Activated naive CD4-positive, alpha-beta T cell (primary cell): ENCODE results near the gene LY6G6F.

Source experiments
- DNase-seq, 4 experiments: peaks; one replicate each; lab custom pipeline; 2025; lab: John Stamatoyannopoulos, UW

Gene LY6G6F, protein sequence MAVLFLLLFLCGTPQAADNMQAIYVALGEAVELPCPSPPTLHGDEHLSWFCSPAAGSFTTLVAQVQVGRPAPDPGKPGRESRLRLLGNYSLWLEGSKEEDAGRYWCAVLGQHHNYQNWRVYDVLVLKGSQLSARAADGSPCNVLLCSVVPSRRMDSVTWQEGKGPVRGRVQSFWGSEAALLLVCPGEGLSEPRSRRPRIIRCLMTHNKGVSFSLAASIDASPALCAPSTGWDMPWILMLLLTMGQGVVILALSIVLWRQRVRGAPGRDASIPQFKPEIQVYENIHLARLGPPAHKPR

DNA sequence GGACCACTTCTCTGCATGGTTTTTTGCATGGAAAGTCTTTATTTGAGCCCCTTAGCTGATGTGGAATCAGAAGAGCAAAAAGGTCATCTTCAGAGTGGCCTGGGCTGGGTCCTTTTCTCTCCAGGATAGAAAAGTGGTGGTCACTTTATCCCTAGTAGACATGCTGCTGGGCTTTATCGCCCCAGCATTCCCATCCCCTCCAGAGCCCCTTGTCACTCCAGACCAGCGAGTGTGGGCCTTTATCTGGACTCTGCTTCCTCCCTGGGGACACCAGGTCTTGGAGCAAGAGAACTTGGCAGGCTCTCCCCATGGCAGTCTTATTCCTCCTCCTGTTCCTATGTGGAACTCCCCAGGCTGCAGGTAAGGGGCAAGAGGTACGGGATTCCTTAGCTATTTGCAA lies at the start of gene LY6G6F:
LY6G6F (plus strand) TSS at position 268 of the 400 bp plus-strand sequence; CDS start at position 309, 41 bp downstream.
- no peak for DNase-seq

DNA sequence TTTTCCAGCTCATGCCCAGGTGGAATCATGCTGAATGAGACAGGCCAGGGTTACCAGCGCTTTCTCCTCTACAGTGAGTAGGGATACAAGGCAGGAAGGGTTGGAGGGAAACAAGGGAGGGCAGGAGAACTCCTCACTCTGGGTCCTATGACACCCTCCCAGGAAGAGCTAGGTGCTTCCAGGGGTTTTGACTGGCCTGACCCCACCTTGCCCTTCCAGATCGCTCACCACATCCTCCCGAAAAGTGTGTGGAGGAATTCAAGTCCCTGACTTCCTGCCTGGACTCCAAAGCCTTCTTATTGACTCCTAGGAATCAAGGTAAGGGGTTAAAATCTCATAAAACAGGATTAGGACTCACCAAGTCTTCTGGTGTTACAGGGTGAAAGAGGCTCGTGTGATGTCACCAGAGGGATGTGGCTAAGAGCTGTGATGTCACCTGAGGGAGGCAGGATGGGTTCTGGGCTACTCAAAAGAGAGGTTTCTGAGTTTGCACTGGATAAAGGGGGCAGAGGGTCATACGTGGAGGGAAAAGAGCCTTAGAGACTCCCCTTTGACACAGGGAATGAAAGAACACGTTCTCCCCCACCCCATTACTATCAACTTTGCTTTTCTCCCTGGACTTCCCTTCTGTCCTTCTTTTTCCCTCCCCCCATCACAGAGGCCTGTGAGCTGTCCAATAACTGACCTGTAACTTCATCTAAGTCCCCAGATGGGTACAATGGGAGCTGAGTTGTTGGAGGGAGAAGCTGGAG lies 49.1 kb upstream of the LY6G6F start:
- DNase-seq: no peak

DNA sequence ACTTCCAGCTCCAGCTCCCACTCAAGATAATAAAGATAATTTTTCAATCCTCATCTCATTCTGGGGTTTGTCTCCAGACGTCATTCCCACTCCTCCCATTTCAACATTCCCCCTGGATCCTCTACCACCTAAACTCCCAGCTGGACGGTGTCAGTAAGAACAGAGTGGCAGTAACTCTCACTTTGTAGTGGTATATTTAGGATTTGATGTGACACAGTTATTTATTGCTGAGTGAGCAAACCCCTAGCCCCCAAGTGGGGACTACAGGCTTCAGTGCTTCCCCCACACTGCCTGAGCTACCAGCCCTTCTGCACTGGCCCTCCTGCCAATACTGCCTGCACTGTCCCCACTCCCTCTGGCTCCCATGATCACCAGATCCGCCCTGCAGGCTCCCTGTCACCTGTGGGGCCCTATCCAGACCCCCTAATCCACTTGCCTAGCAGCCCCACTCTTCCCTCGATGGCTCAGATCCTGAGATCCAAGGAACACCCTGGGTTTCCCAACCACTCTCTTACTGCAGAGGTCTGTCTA lies 48.4 kb upstream of the LY6G6F start:
- no peak for DNase-seq

DNA sequence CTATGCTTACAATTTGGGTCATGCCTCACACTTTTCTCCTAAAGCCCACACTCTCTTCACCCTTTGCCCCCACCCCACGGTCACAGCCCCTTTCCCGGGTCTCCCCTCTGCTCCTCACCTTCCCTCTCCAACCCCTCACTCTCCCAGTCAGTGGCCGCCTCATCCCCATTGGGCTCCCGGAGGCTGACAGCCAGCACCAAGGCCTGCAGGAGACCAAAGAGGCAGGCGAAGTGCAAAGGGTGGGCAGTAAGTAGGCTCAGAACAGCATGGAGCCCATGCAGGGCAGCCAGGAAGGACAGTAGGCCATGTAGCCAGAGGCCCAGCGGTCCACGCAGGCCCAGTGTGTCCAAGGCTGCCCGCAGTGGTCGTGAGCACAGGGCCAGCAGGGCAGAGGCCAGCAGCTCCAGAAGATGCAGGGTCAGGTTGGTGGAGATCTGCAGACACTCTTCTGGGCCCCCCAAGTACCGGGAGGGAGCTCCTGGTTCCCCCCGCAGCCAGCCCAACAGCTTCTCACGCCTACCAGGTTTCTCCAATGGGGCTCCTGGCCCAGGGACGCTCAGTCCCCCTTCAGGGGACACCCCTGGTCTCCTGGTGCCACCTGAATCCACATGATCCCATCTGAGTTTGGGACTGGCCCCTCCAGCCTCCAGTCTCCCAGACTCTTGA lies 47.5 kb upstream of the LY6G6F start:
- no peak for DNase-seq

DNA sequence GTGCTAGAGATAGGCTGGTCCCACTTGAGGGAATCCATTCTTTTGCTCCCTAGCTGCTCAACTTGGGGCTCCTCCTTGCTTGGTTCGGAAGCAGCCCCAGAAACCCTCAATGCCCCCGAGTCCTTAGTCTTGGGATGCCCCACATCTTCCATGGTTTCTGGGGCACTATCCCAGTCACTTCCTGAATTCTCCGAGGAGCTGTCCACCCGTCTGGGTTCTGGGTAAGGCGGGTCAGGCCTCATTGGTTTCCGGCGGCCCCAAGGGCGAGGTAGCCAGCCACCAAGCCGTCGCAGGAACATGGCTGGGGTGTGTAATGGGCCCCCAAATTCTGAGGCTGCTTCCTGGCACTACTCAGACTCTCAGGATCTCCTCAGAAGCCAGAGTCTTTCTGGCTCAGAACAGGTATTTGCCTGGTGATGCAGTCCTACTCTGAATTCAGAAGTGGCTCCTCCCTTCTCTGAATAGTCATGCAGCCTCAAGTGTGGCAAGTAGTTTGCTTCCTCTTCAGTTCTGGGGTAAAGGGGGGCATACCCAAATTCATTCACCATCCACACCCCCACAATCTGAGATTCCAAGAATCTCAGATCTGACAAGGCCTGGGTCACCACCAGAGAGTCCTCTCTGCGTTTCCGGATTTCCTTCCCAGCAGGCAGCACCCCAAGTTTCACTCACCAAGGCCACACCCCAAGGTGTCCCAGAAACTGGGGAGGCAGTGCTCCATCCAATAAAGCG lies 46.9 kb upstream of the LY6G6F start:
- no peak for DNase-seq

DNA sequence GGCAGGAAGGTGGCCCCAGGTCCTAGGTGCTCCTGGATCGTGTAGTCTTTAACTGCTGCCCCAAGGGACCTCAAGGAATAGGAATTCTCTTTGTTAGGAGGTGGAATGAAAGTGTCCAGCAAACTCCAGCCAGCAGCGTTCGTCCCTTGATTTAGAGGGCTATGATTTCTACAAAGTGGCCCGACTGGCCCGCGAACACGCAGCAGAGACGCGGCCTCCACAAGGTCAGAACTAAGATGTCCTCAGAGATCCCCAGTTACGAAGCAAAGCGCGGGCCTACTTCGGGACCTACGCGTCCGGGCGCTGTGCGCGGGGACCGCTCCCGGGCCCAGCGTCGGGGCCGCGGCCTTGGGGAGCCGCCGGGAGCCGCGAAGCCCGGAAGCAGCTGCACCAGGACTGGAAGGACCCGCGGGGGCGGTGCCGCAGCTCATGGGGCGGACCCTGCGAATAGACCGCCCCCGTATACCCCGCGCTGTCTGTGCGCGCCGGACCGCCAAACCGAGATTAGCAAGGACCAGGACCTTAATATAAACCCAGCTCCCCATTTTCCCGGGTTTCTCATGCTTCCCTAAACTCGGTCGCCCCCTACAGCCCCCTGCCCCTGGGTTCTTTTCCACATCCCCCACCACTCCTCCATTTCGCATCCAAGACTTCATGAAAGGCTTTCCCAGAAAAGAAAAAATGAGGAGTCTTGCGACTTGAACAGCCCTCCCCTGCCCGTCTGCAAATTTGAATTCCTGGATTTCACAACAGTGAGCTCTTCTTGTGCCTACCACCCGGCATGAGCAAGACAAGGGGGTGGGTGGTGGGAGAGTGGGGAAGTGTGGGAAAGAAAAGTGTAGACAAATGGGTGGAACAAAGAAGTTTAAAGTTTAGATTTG lies 46.0 kb upstream of the LY6G6F start, which contains the start of gene C6orf47:
C6orf47 (minus strand) TSS at position 398 of the 881 bp plus-strand sequence. CDS start 831 bp downstream, outside the sequence.
- DNase-seq: peak; percentile 13 to 64 (median 25)

DNA sequence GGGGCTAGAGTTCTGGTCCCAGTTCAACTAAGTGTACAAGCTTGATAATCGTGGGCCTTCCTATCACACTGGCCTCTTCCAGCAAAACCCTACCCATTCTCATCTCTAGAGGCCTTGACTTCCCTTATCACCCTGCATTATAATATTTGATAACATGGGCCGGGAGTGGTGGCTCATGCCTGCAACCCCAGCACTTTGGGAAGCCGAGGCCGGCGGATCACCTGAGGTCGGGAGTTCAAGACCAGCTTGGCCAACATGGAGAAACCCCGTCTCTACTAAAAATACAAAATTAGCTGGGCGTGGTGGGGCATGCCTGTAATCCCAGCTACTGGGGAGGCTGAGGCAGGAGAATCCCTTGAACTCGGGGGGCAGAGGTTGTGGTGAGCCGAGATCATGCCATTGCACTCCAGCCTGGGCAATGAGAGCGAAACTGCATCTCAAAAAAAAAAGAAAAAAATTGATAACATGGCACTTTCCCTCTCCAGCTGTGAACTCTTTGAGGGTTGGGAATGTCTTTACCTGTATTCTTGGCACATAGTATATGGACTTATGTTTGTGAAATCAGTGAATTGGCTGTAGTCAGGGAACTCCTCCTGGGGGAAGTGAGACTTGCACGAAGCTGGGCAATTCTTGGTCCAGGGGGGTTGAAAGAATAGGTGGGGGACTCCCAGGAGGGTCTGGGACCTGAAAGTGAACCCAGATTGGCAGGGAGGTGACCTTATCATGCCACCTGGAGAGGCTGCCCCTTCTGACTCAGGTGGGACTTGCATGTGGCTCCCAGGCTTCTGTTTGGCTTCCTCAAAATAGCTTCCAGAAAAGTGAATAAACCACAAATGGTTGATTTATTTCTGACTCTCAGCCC lies 45.2 kb upstream of the LY6G6F start:
- no peak for DNase-seq

DNA sequence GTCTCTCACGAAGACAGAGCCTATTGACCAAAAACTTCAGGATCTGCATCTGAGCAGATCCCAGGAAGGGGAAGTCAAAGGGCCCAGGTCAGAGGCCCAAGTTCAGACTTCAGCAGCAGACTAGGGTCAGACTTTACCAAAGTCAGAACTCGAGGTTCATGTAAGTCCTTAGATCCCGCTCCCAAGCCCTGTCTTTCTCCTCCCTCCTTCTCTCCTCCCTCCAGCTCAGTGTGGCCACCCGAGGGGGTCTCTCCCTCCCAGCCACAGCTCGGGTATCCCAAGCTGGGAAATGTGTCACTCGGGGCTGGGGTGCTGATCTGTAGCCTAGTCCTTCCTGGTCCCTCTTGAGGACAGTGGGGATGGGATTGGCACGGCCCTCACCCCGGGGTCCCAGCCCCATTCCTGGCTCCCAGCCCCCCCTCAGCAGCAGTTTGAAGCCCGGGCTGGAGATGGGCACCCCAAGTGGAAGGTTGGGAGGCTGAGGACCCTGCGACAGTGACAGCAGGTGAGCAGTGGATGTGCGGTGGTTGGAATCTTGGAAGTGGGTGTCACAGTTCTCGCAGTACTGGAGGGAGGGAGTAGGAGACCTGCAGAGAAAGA lies 44.4 kb upstream of the LY6G6F start:
- no peak for DNase-seq

DNA sequence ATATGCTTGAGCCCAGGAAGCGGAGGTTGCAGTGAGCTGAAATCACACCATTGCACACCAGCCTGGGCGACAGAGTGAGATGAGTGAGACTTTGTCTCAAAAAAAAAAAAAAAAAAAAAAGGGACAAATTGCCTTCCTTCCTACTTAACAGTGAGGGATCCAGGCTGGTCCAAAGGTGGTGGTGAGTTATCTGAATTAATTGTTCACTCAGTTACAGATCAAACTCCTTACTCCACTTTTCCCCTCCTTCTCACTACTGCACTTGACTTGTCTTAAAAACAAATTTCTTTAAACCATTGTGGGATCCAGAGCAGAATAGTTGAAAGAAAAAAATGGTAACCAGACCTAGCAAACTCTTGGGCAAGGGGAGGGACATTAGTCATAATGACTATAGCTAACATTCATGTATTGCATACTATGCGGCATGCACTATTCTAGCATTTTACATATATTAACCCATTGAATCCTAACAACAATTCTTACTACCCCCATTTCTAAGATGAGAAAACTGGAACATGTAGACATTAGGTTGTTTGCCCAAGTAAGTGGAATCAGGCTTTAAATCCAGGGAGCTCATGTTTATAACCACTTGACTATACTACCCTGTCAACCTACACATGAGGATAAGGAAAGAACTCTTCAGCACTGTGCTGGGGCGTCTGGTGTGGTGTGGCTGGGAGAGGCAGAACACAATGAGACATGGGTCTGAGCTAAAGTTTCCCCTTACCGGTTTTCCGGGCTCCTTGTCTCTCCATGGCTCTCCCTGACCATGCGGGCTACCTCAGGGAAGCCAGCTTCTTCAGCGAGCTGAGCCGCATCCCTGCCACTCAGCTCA lies 43.3 kb upstream of the LY6G6F start:
- no peak for DNase-seq

DNA sequence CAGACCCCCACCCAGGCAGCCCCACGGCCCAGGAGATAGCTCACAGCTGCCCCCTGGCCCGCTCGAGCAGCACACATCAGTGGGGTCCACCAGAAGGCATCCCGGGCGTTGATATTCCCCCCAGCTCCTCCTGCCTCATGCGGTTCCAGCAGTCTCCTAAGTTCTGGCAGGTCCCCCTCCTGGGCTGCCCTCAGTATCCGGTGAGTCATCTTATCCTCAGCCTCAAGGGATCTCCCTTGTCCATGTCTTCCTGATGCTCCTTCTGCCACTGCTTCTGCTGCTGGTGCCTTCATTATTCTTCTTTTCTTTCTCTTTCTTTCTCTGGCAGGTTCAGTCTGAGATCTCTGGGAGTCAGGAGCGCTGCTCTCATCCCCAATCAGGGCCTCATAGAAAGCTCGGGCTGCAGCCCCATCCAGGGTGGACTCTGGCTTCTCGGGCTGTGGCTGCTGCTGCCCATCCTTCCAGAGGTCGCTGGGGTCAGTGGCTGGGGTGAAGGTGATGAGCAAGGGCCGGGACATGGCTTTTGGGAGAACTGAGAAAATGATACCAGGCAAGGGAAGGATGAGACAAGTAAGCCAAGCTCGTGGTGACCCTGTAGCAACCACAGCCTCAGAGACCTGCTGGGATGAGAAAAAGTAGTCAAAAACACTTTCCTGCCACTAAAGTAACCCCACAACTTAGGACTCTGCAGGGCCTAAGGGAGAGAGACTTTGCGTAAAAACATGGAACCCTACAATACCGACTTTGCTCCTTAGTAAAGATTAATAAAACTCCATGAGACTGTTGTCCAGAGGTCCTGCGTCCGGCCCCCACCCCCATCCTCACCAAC lies 42.5 kb upstream of the LY6G6F start:
- DNase-seq: no peak

DNA sequence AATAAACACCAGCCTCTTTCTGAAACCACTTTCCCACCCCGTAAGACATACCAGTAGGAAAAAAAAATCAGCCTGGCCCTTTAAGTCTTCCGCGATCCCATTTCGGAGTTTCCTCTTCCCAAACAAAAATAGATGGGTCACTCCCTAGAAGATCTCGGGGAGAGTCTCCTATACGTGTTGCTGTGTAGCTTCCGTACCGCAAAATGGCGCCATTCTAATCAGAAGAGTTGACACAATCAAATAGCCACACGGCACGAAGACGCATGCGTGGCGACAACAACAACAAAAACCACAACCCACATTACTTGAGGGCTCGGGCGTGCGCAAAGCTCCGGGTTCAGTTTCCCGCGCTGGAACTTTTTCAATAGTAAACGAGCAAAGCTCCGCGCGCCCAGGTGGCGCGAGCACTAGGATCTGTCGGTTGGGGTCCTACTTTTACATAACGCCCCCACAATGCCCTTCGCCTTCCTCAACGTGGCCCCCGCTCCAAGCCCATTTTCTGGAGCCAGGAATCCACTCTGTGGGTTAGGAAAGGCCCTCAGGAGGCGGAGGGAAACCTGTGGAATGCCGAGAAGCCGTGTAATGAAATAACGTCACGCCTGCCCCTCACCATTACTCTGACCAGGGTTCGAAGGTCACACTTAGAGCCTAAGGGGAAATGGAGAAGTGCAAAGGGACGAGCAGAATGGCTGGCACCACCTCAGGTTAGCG lies 41.7 kb upstream of the LY6G6F start, which contains the start of gene GPANK1:
GPANK1 (minus strand) TSS at position 208 of the 711 bp plus-strand sequence. CDS start 519 bp downstream, outside the sequence.
- peak; percentile 64 to 82 (median 78) for DNase-seq

DNA sequence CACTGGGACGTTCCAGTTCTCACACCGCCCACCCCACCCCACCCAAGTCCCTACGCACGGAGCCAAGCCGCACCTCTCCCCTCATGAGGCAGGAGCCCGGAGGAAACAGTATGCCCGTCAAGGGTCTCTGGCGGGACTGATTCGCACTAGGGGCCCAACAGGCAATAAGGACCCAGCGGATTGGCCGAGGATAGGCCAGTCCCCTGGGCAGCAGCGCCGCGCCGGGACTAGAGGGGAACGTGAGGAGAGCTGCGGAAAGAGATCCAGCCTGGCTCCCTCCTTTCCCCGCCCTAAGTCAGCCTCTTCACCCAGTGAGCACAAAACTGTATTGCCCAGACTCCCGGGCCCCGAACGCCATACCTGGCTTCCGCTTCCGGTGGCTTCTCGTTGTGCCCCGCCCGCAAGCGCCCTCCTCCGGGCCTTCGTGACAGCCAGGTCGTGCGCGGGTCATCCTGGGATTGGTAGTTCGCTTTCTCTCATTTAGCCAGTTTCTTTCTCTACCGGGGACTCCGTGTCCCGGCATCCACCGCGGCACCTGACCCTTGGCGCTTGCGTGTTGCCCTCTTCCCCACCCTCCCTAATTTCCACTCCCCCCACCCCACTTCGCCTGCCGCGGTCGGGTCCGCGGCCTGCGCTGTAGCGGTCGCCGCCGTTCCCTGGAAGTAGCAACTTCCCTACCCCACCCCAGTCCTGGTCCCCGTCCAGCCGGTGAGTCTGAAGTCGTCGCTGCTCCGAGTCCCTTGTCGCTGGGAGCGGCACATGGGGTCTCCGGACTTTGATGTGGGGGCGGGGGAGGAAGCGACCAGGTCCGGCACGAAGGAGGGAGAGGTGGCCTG lies 40.9 kb upstream of the LY6G6F start, which contains the start of gene CSNK2B:
CSNK2B (plus strand) TSS at position 580 of the 836 bp plus-strand sequence. CDS start 752 bp downstream, outside the sequence.
- DNase-seq: peak; percentile 93 to 97 (median 94)

DNA sequence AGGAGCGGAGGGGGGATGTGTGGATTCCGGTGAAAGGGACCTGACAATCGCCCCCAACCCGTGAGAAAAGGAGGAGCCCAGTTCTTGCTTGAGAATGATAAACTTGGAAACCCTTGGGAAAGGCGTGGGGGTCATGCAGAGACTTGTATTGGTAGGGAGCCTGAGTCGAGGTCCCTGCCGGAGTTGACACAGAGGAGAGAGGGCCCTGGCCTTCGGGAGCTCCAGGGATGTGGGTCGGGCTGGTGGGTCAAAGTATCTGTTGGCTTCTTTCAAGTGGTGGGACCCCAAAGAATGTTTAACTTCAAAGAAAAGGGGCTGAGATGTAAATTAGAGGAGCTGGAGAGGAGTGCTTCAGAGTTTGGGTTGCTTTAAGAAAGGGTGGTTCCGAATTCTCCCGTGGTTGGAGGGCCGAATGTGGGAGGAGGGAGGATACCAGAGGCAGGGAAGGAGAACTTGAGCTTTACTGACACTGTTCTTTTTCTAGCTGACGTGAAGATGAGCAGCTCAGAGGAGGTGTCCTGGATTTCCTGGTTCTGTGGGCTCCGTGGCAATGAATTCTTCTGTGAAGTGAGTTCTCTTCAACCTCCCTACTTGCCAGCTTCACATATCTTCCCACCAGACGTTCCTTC lies 40.2 kb upstream of the LY6G6F start:
- no peak for DNase-seq

DNA sequence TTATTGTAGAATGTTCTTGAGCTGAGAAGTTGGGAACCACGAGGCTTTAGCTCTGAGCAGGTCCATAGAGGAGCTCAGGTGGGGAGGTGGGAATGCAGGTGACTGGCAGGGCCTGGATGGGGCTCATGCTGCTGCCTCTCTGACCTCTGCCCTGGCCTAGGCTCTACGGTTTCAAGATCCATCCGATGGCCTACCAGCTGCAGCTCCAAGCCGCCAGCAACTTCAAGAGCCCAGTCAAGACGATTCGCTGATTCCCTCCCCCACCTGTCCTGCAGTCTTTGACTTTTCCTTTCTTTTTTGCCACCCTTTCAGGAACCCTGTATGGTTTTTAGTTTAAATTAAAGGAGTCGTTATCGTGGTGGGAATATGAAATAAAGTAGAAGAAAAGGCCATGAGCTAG lies 37.0 kb upstream of the LY6G6F start, which contains the start of gene LY6G5B:
LY6G5B (plus strand) TSS at position 301 of the 400 bp plus-strand sequence. CDS start 975 bp downstream, outside the sequence.
- no peak for DNase-seq

DNA sequence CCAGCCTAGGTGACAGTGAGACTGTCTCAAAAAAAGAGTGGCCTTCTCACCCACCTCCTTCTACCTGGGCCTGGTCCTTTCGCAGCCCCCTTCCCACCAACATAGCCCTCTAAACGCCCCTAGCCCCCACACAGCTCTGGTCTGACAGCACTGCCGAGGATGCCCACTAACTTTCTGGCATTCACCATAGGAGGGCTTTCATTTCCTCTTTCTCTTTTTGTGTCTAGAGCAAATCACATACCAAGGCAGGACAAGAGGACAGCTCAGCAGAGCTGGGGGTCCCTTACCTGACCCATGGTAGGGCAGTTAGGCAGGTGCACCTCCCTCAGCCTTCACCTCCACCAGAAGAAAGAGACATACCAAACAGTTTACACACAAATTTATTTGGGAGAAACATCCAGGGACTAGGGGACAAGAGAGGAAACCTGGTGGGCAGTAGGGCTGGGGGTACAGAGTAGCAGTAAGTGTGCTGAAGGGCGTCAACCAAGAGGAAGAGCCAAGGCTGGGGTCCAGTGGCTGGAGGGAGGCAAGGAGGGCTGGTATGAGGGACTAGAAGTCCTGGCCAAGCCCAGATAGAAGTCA lies 30.3 kb upstream of the LY6G6F start:
- no peak for DNase-seq
